Bronchial epithelial cell (primary cell): ENCODE results near the gene KAT6B. TPM values are rescaled to one million over a fixed set of nuclear protein-coding genes. Genes with fewer than 3 reads are reported as not detected.

Source experiments
- DNase-seq: peaks from one replicate; pipeline ENCODE4 v3.0.0-alpha.2; 2010; ENCODE audit warnings: low read depth
- FAIRE-seq: peaks from 2 replicates; lab custom pipeline; 2011; peaks lifted over from hg19 to GRCh38; lab: Jason Lieb, UNC
- H3K27me3 ChIP-seq: 2 replicates; pipeline ENCODE4 v1.5.1; 2011; ENCODE audit warnings: low read length; ENCODE audit not compliant: control insufficient read depth, insufficient read depth
- H3K36me3 ChIP-seq: 2 replicates; pipeline ENCODE4 v1.5.1; 2011; ENCODE audit warnings: low read length; ENCODE audit not compliant: control insufficient read depth, insufficient read depth
- H3K4me3 ChIP-seq: 2 replicates; pipeline ENCODE4 v1.5.1; 2011; ENCODE audit warnings: mild to moderate bottlenecking, low read depth, low read length, control low read depth
- total RNA-seq: library from RNA; depleted of rRNA; stranded (reverse); fragments of >200 nt; gene quantifications from 2 replicates; pipeline ENCODE4 v1.2.1, GENCODE V29; 2014
- TF ChIP-seq, protein P1 (sequence below): IDR thresholded peaks from 2 replicates; pipeline ENCODE4 v1.5.1; 2011; ENCODE audit warnings: mild to moderate bottlenecking, moderate library complexity, low read length, control low read depth, inconsistent platforms; ENCODE audit not compliant: insufficient read depth, severe bottlenecking

Gene KAT6B
- total RNA-seq, 1 donor from 2014 or later: 8.7 TPM

GRCh38 chr10:74855027-74855426 lies 28.6 kb downstream of the KAT6B start:
- Histone ChIP-seq H3K4me3 (no peak overlapping the region), H3K36me3 (no peaks in the 10 kb centered on the region), H3K27me3 (no peaks in the 10 kb centered on the region)
- FAIRE-seq (no peak), DNase-seq (no peak)
- TF ChIP-seq, protein P1, sequence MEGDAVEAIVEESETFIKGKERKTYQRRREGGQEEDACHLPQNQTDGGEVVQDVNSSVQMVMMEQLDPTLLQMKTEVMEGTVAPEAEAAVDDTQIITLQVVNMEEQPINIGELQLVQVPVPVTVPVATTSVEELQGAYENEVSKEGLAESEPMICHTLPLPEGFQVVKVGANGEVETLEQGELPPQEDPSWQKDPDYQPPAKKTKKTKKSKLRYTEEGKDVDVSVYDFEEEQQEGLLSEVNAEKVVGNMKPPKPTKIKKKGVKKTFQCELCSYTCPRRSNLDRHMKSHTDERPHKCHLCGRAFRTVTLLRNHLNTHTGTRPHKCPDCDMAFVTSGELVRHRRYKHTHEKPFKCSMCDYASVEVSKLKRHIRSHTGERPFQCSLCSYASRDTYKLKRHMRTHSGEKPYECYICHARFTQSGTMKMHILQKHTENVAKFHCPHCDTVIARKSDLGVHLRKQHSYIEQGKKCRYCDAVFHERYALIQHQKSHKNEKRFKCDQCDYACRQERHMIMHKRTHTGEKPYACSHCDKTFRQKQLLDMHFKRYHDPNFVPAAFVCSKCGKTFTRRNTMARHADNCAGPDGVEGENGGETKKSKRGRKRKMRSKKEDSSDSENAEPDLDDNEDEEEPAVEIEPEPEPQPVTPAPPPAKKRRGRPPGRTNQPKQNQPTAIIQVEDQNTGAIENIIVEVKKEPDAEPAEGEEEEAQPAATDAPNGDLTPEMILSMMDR: no peak

GRCh38 chr10:74855439-74855838 lies 29.0 kb downstream of the KAT6B start:
- TF ChIP-seq, protein P1: no peak
- DNase-seq (no peak), FAIRE-seq (no peak)
- H3K36me3 ChIP-seq: no peaks in the 10 kb centered on the region
- no peak overlapping the region for H3K4me3 ChIP-seq
- no peaks in the 10 kb centered on the region for H3K27me3 ChIP-seq

DNA sequence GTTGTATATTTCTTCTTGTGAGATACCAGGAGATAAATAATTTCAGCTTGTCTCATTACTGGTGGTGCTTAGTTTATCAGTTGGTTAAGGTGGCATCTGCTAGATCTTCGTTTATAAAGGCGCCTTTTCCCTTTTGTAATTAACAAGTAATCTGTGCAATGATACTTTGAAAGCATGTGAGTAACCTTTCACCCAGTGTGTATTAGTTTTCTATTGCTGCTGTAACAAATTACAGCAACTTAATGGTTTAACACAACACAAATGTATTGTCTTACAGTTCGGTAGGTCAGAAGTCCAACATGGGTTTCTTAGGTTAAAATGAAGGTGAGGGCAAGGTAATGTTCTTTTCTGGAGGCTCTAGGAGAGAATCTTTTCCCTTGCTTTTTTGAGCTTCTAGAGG lies 30.5 kb downstream of the KAT6B start:
- FAIRE-seq (no peak), DNase-seq (no peak)

GRCh38 chr10:74857586-74857985 lies 31.2 kb downstream of the KAT6B start:
- FAIRE-seq: no peak
- TF ChIP-seq, protein P1: no peak
- no peak for DNase-seq
- Histone ChIP-seq H3K4me3 (no peak overlapping the region), H3K36me3 (no peaks in the 10 kb centered on the region), H3K27me3 (no peaks in the 10 kb centered on the region)

More for the DNA sequence above, 30.5 kb downstream of the KAT6B start:
- Histone ChIP-seq H3K36me3 (no peaks in the 10 kb centered on the region), H3K27me3 (no peaks in the 10 kb centered on the region), H3K4me3 (no peak overlapping the region)
- TF ChIP-seq, protein P1: no peak

DNA sequence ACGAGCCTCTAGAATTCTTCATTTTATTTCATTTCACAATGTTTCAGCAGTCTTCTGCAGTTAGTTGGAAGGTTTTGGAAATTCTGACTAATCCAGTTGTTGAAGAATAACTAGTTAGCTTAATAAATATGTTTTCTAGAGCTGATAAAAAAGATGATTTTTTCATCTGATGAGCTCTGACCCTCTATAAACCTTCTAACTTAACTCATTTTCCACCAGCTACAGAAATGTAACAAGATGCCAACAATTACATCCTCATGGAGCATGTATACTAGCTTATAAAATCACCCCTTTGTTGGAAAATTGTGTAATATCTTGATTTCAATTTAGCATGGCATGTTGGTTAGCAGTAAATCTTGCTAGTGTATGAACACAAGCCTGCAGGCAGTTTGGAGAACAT lies 33.1 kb downstream of the KAT6B start:
- DNase-seq (no peak), FAIRE-seq (no peak)
- Histone ChIP-seq H3K27me3 (no peaks in the 10 kb centered on the region), H3K36me3 (no peaks in the 10 kb centered on the region), H3K4me3 (no peak overlapping the region)
- TF ChIP-seq, protein P1: no peak

DNA sequence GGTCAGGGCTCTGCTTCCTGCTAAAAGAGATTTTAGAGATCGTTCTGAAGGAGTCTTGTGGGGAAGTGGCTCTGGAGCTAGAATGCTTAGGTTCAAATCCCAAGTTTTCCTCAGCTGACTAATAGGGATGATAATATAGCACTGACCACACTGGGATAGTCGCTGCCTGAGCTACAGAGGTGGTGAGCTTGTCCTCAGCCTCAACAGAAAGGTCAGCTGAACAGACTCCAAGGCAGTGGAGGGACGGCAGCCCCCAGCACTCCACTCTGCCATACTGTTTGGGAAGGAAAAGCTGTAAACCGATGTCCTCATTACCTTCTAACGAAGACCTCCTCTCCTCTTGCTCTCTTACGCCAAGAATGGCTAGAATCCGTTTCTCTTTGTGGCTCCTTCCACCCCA lies 36.2 kb downstream of the KAT6B start:
- Histone ChIP-seq H3K36me3 (no peaks in the 10 kb centered on the region), H3K27me3 (no peaks in the 10 kb centered on the region), H3K4me3 (no peak overlapping the region)
- TF ChIP-seq, protein P1: no peak
- FAIRE-seq (no peak), DNase-seq (no peak)
